Activated CD4-positive, alpha-beta T cell treated with anti-CD3 and anti-CD28 coated beads for 4 hours (primary cell): ENCODE results near the gene FCRL3.

Experiments used
- DNase-seq, 2 donors: peaks; one replicate each; pipeline ENCODE4 v3.0.0-alpha.2; 2020

Gene FCRL3

GRCh38 chr1:157682710-157683437 is 17.7 kb downstream of the FCRL3 start:
- no peak for DNase-seq

- DNase-seq: no peak
Observed at GRCh38 chr1:157678721-157679120, 21.8 kb downstream of the FCRL3 start.

- DNase-seq: no peak
Observed at GRCh38 chr1:157673008-157673407, 27.6 kb downstream of the FCRL3 start.

GRCh38 chr1:157671895-157672294 is 28.7 kb downstream of the FCRL3 start:
- DNase-seq: no peak

- DNase-seq: no peak
Observed at GRCh38 chr1:157659576-157660247, 40.9 kb downstream of the FCRL3 start.

GRCh38 chr1:157658571-157658970 is 42.0 kb downstream of the FCRL3 start:
- no peak for DNase-seq

GRCh38 chr1:157653494-157653873 is 47.1 kb downstream of the FCRL3 start:
- DNase-seq: no peak

- DNase-seq: no peak
Observed at GRCh38 chr1:157652859-157653493, 47.6 kb downstream of the FCRL3 start.

- no peak for DNase-seq
Observed at GRCh38 chr1:157648317-157648716, 52.3 kb downstream of the FCRL3 start.

GRCh38 chr1:157646144-157646543 is 54.4 kb downstream of the FCRL3 start:
- DNase-seq: no peak

GRCh38 chr1:157641177-157641576 is 59.4 kb downstream of the FCRL3 start:
- no peak for DNase-seq

- DNase-seq: no peak
Observed at GRCh38 chr1:157639800-157640199, 60.8 kb downstream of the FCRL3 start.

GRCh38 chr1:157628773-157629172 is 71.8 kb downstream of the FCRL3 start:
- DNase-seq: no peak
